Stimulated activated CD4-positive, alpha-beta T cell treated with anti-CD3 and anti-CD28 coated beads, Interleukin-1b, Interleukin-23, amount 100 ng/mL, for 4 hours (primary cell): ENCODE data around the gene TEAD1.

Experiments
- DNase-seq, 2 donors: peaks; one replicate each; pipeline ENCODE4 v3.0.0-alpha.2; 2020; ENCODE audit warnings: low read depth in 2 of 2

TEAD1 gene

GRCh38 chr11:12809864-12810567 lies 135.8 kb downstream of the TEAD1 start:
- DNase-seq, result no peak

- DNase-seq, result no peak
Measured at GRCh38 chr11:12810568-12810894, 136.3 kb downstream of the TEAD1 start.

GRCh38 chr11:12811861-12812260 lies 137.6 kb downstream of the TEAD1 start:
- no peak for DNase-seq

- no peak for DNase-seq
Measured at GRCh38 chr11:12812849-12813248, 138.6 kb downstream of the TEAD1 start.

GRCh38 chr11:12813371-12814225 lies 139.4 kb downstream of the TEAD1 start:
- no peak for DNase-seq

GRCh38 chr11:12815129-12815480 lies 140.9 kb downstream of the TEAD1 start:
- DNase-seq, result no peak

GRCh38 chr11:12815931-12816494 lies 141.8 kb downstream of the TEAD1 start:
- no peak for DNase-seq

GRCh38 chr11:12817681-12818332 lies 143.6 kb downstream of the TEAD1 start:
- DNase-seq, result no peak

- DNase-seq, result no peak
Measured at GRCh38 chr11:12818333-12819015, 144.3 kb downstream of the TEAD1 start.

- DNase-seq, result no peak
Measured at GRCh38 chr11:12822392-12823022, 148.3 kb downstream of the TEAD1 start.

GRCh38 chr11:12824281-12825041 lies 150.2 kb downstream of the TEAD1 start:
- DNase-seq, result no peak

- DNase-seq, result no peak
Measured at GRCh38 chr11:12826441-12826840, 152.2 kb downstream of the TEAD1 start.

GRCh38 chr11:12827369-12827768 lies 153.1 kb downstream of the TEAD1 start:
- DNase-seq, result no peak

- no peak for DNase-seq
Measured at GRCh38 chr11:12827929-12828812, 153.9 kb downstream of the TEAD1 start.

GRCh38 chr11:12829131-12829530 lies 154.9 kb downstream of the TEAD1 start:
- no peak for DNase-seq

- no peak for DNase-seq
Measured at GRCh38 chr11:12829540-12830314, 155.5 kb downstream of the TEAD1 start.

GRCh38 chr11:12831471-12832202 lies 157.4 kb downstream of the TEAD1 start:
- DNase-seq, result no peak
